H1 (cell line): ENCODE results near the gene KCND3. TPM values are rescaled to one million over a fixed set of nuclear protein-coding genes. Genes with fewer than 3 reads are reported as not detected.

Source experiments
- CTCF ChIA-PET: fragments of 300-600 bp; sonication (Branson Sonifier 250); formaldehyde crosslinking; loops from one replicate; lab custom pipeline; 2021; ENCODE audit not compliant: partially characterized antibody; lab: Charles Lee
- POLR2A ChIA-PET: fragments of 300-600 bp; sonication (Branson Sonifier 250); formaldehyde crosslinking; loops from one replicate; lab custom pipeline; 2021; ENCODE audit warnings: inconsistent platforms; ENCODE audit not compliant: partially characterized antibody; lab: Charles Lee
- DNase-seq, 2 experiments: peaks; one replicate each; pipeline versions ENCODE4 v3.0.0 to v3.0.0-alpha.2; 2010 to 2022; ENCODE audit warnings: low spot score in 2 of 2, low read depth in 1 of 2, mixed read lengths in 1 of 2
- FAIRE-seq: peaks from 2 replicates; lab custom pipeline; 2011; peaks lifted over from hg19 to GRCh38; lab: Jason Lieb, UNC
- H2AFZ ChIP-seq: 2 replicates; pipeline ENCODE4 v1.8.1; 2012; ENCODE audit warnings: low read length, inconsistent platforms
- H2AK5ac ChIP-seq: 2 replicates; pipeline ENCODE4 v1.6.1; 2013; ENCODE audit warnings: low read depth, low read length
- H2BK120ac ChIP-seq: replicated peaks from 2 replicates; pipeline ENCODE3; 2013; ENCODE audit warnings: low read depth, low read length, inconsistent platforms
- H2BK12ac ChIP-seq: 2 replicates; pipeline ENCODE4 v1.6.1; 2013; ENCODE audit warnings: low read depth, low read length
- H2BK15ac ChIP-seq: 2 replicates; pipeline ENCODE4 v1.6.1; 2013; ENCODE audit warnings: low read length
- H2BK20ac ChIP-seq: 2 replicates; pipeline ENCODE4 v1.6.1; 2013; ENCODE audit warnings: low read length
- H2BK5ac ChIP-seq: 2 replicates; pipeline ENCODE4 v1.6.1; 2013; ENCODE audit warnings: low read depth, low read length
- H3K14ac ChIP-seq: 2 replicates; pipeline ENCODE4 v1.6.1; 2013; ENCODE audit warnings: inconsistent platforms; ENCODE audit not compliant: insufficient read length
- H3K18ac ChIP-seq: 2 replicates; pipeline ENCODE4 v1.6.1; 2013; ENCODE audit warnings: low read length; ENCODE audit errors: extremely low read depth
- H3K23ac ChIP-seq: 2 replicates; pipeline ENCODE4 v1.6.1; 2013; ENCODE audit warnings: inconsistent platforms; ENCODE audit not compliant: insufficient read length
- H3K23me2 ChIP-seq: 2 replicates; pipeline ENCODE4 v1.6.1; 2013; ENCODE audit warnings: low read depth, low read length
- H3K27ac ChIP-seq: 2 replicates; pipeline ENCODE4 v1.6.1; 2011; ENCODE audit warnings: low read depth, low read length, inconsistent platforms
- H3K27me3 ChIP-seq, 4 experiments: replicated peaks in 1 of 4; 1 replicate in 1 of 4; 2 replicates in 3 of 4; pipeline versions ENCODE4 v1.6.1 to v1.8.1; 2011 to 2013; ENCODE audit warnings: low read length in 3 of 4, mild to moderate bottlenecking in 3 of 4, inconsistent platforms in 2 of 4, mixed read lengths in 2 of 4, moderate library complexity in 1 of 4; ENCODE audit not compliant: control insufficient read depth in 3 of 4, insufficient read depth in 3 of 4; ENCODE audit errors: extremely low read depth in 1 of 4
- H3K36me3 ChIP-seq, 4 experiments: 2 replicates each; pipeline versions ENCODE4 v1.6.1 to v1.8.1; 2011 to 2013; ENCODE audit warnings: mild to moderate bottlenecking in 4 of 4, low read length in 3 of 4, moderate library complexity in 2 of 4, control low read depth in 1 of 4, inconsistent platforms in 1 of 4; ENCODE audit not compliant: insufficient read depth in 4 of 4, control insufficient read depth in 2 of 4
- H3K4ac ChIP-seq: replicated peaks from 2 replicates; pipeline ENCODE3; 2013; ENCODE audit warnings: low read length, low read depth, mixed read lengths, inconsistent platforms; ENCODE audit not compliant: insufficient read length
- H3K4me1 ChIP-seq, 4 experiments: replicated peaks in 1 of 4; 1 replicate in 1 of 4; 2 replicates in 3 of 4; pipeline versions ENCODE4 v1.6.1 to v1.8.1; 2011 to 2013; ENCODE audit warnings: low read length in 3 of 4, inconsistent platforms in 2 of 4, mixed read lengths in 1 of 4; ENCODE audit not compliant: insufficient read depth in 4 of 4, control insufficient read depth in 3 of 4
- H3K4me2 ChIP-seq, 2 experiments: 2 replicates each; pipeline versions ENCODE4 v1.6.1 to v1.8.1; 2011 to 2013; ENCODE audit warnings: low read depth in 2 of 2, low read length in 2 of 2, control low read depth in 1 of 2, inconsistent platforms in 1 of 2, mild to moderate bottlenecking in 1 of 2; ENCODE audit not compliant: insufficient read depth in 1 of 2
- H3K4me3 ChIP-seq, 4 experiments: fragments of 200-600, 300-600 bp in 1 of 4; sonication (generic), shearing (Covaris generic), sonication (Bioruptor Twin) in 1 of 4; 2 replicates each; pipeline versions ENCODE4 v1.5.1 to v1.8.1; 2011 to 2016; ENCODE audit warnings: low read length in 4 of 4, low read depth in 3 of 4, control low read depth in 2 of 4, inconsistent platforms in 2 of 4, mild to moderate bottlenecking in 2 of 4, mixed read lengths in 1 of 4, moderate library complexity in 1 of 4; ENCODE audit not compliant: insufficient read depth in 2 of 4; ENCODE audit errors: extremely low read depth in 1 of 4
- H3K56ac ChIP-seq: replicated peaks from 2 replicates; pipeline ENCODE3; 2013; ENCODE audit warnings: low read depth, mild to moderate bottlenecking, mixed read lengths, low read length, inconsistent platforms; ENCODE audit not compliant: insufficient read length
- H3K79me1 ChIP-seq: 2 replicates; pipeline ENCODE4 v1.6.1; 2013; ENCODE audit warnings: low read depth, low read length, control low read depth
- H3K79me2 ChIP-seq, 2 experiments: 2 replicates each; pipeline versions ENCODE4 v1.6.1 to v1.8.1; 2012 to 2013; ENCODE audit warnings: low read length in 2 of 2, mild to moderate bottlenecking in 2 of 2, inconsistent platforms in 1 of 2; ENCODE audit not compliant: insufficient read depth in 2 of 2, control insufficient read depth in 1 of 2
- H3K9ac ChIP-seq, 4 experiments: replicated peaks in 1 of 4; 1 replicate in 1 of 4; 2 replicates in 3 of 4; pipeline versions ENCODE4 v1.6.1 to v1.8.1; 2011 to 2013; ENCODE audit warnings: low read depth in 3 of 4, low read length in 3 of 4, control low read depth in 2 of 4, mild to moderate bottlenecking in 2 of 4, moderate library complexity in 2 of 4, inconsistent platforms in 1 of 4; ENCODE audit errors: extremely low read depth in 1 of 4
- H3K9me3 ChIP-seq, 2 experiments: 2 replicates each; pipeline versions ENCODE4 v1.6.1 to v1.8.1; 2012 to 2013; ENCODE audit warnings: mild to moderate bottlenecking in 2 of 2, moderate library complexity in 2 of 2, control low read depth in 1 of 2, inconsistent platforms in 1 of 2, low read depth in 1 of 2, low read length in 1 of 2, mixed read lengths in 1 of 2; ENCODE audit not compliant: insufficient read depth in 2 of 2
- H4K20me1 ChIP-seq, 2 experiments: replicated peaks in 1 of 2; 2 replicates each; pipeline versions ENCODE3 to v1.8.1; 2011 to 2013; ENCODE audit warnings: inconsistent platforms in 2 of 2, low read length in 2 of 2, mild to moderate bottlenecking in 1 of 2; ENCODE audit not compliant: insufficient read depth in 2 of 2, control insufficient read depth in 1 of 2
- H4K5ac ChIP-seq: 2 replicates; pipeline ENCODE4 v1.6.1; 2013; ENCODE audit warnings: low read length, low read depth, mixed read lengths, inconsistent platforms; ENCODE audit not compliant: insufficient read length
- H4K8ac ChIP-seq: 2 replicates; pipeline ENCODE4 v1.8.0; 2013; ENCODE audit warnings: mild to moderate bottlenecking, moderate library complexity, low read length, inconsistent platforms; ENCODE audit not compliant: insufficient read depth; ENCODE audit errors: extremely low read depth
- H4K91ac ChIP-seq: replicated peaks from 2 replicates; pipeline ENCODE3; 2013; ENCODE audit warnings: low read length, mixed read lengths, inconsistent platforms; ENCODE audit not compliant: insufficient read length
- CBX5 ChIP-seq: fragments of 300-800, 300-1000 bp; sonication (generic); IDR thresholded peaks from 2 replicates; pipeline ENCODE4 v1.7.1; 2016; ENCODE audit warnings: antibody characterized with exemption, low read length, low read depth
- CEBPB ChIP-seq: IDR thresholded peaks from 2 replicates; pipeline ENCODE4 v1.6.1; 2012; ENCODE audit warnings: low read depth, low read length
- JUND ChIP-seq: IDR thresholded peaks from 2 replicates; pipeline ENCODE4 v1.6.1; 2011; ENCODE audit warnings: mild to moderate bottlenecking, improper control_type of control experiment, low read length
- KDM5A ChIP-seq: fragments of 200-600 bp; IDR thresholded peaks from 2 replicates; pipeline ENCODE4 v1.7.1; 2012; ENCODE audit warnings: mild to moderate bottlenecking, low read length, inconsistent platforms, mixed read lengths
- NRF1 ChIP-seq: IDR thresholded peaks from 2 replicates; pipeline ENCODE4 v1.6.1; 2011; ENCODE audit warnings: mild to moderate bottlenecking, low read depth, low read length, improper control_type of control experiment
- POLR2A ChIP-seq, 2 experiments: IDR thresholded peaks; 1 replicate in 1 of 2; 2 replicates in 1 of 2; pipeline ENCODE4 v1.6.1; 2011; ENCODE audit warnings: low read depth in 2 of 2, low read length in 2 of 2, mild to moderate bottlenecking in 2 of 2; ENCODE audit errors: control extremely low read depth in 1 of 2
- RFX5 ChIP-seq: IDR thresholded peaks from 2 replicates; pipeline ENCODE4 v1.6.1; 2011; ENCODE audit warnings: low read depth, low read length, improper control_type of control experiment, borderline replicate concordance
- SIX5 ChIP-seq: IDR thresholded peaks from 2 replicates; pipeline ENCODE4 v1.6.1; 2011; ENCODE audit warnings: mild to moderate bottlenecking, low read depth, low read length
- SP1 ChIP-seq: IDR thresholded peaks from 2 replicates; pipeline ENCODE4 v1.6.1; 2011; ENCODE audit warnings: low read depth, low read length
- SP4 ChIP-seq: IDR thresholded peaks from 2 replicates; pipeline ENCODE4 v1.6.1; 2012; ENCODE audit warnings: low read length, inconsistent platforms
- SRF ChIP-seq: IDR thresholded peaks from 2 replicates; pipeline ENCODE4 v1.6.1; 2011; ENCODE audit warnings: mild to moderate bottlenecking, low read depth, low read length, moderate library complexity
- YY1 ChIP-seq: IDR thresholded peaks from 2 replicates; pipeline ENCODE4 v1.6.1; 2011; ENCODE audit warnings: low read depth, mild to moderate bottlenecking, low read length
- WGBS, 2 experiments: shearing (Covaris generic) in 1 of 2; methylation state at CpG; one replicate each; pipeline versions ENCODE4 v1.1.6 to v1.1.7; 2013 to 2015; ENCODE audit warnings: low lambda C conversion rate in 2 of 2, mixed read lengths in 2 of 2, inconsistent platforms in 1 of 2, low coverage in 1 of 2, missing lambda C conversion rate in 1 of 2; ENCODE audit not compliant: insufficient replicate concordance in 2 of 2, insufficient coverage in 1 of 2, insufficient read length in 1 of 2; ENCODE audit errors: extremely low coverage in 1 of 2, missing lambda C conversion rate in 1 of 2; 5-methylcytosine and 5-hydroxymethylcytosine counted together
- polyA plus RNA-seq, 7 experiments: library from polyadenylated mRNA; depleted of rRNA in 3 of 7; stranded (reverse) in 5 of 7; unstranded in 2 of 7; fragments of >200 nt in 5 of 7; fragments of 200-250 nt in 2 of 7; gene quantifications; 1 replicate in 5 of 7; 2 replicates in 1 of 7; 4 replicates in 1 of 7; pipeline versions ENCODE4 v1.2.1 to v1.2.3, GENCODE V29; 2011 to 2013; ENCODE audit warnings: missing spikeins in 2 of 7, mixed read lengths in 2 of 7
- total RNA-seq: library from RNA; stranded (reverse); fragmentation: NEBNext Ultra II Directional; extraction: Animal tissue kit (Norgen Biotek cat#: 25700); gene quantifications from 2 replicates; pipeline ENCODE4 v1.2.1, GENCODE V29; 2021
- TF ChIP-seq, protein P1 (sequence below), 3 experiments: IDR thresholded peaks; 1 replicate in 2 of 3; 2 replicates in 1 of 3; pipeline versions ENCODE4 v1.5.1 to v1.6.1; 2011; ENCODE audit warnings: low read length in 3 of 3, mild to moderate bottlenecking in 3 of 3, inconsistent platforms in 2 of 3, low read depth in 1 of 3, moderate library complexity in 1 of 3; ENCODE audit not compliant: insufficient read depth in 1 of 3; ENCODE audit errors: control extremely low read depth in 1 of 3

The KCND3 gene
- total and polyA plus RNA-seq, 2 of the 8 experiments (the other 6 are each of a cell fraction or from before 2014, with no cell fraction given), result 0.14 to 0.48 TPM

DNA sequence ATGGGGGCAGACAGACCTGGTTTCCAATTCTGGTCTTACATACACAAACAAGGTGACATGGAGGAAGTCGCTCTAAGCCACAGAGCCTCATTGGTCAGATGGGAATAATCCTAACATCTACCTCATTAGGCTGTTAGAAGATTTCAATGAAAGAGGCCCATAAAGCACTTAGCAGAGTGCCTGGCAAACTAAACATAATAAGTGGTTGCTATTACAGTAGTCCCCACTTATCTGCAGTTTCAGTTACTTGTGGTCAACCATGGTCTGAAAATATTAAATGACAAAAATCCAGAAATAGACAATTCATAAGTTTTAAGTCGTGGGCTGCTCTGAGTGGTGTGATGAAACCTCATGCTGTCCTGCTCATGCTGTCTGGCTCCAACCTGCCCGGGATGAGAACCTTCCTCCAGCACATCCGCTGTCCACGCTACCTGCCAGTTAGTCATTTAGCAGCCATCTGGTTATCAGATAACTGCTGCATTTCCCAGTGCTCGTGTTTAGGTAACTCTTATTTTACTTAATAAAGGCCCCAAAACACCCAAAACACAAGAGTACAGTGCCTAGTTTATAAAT, 121.5 kb downstream of the KCND3 start:
- Histone ChIP-seq H4K20me1 (no peaks in the 10 kb centered on the region), H3K23me2 (no peaks in the 10 kb centered on the region; the same call in 1 of the 2 replicates), H2AK5ac (no peak overlapping the region), H3K4ac (no peak overlapping the region), H3K27ac (no peak overlapping the region), H2BK120ac (no peak overlapping the region), H2BK5ac (no peak overlapping the region), H4K5ac (no peak overlapping the region), H3K4me3 (no peak overlapping the region), H4K91ac (no peak overlapping the region), H3K9me3 (no peaks in the 10 kb centered on the region), H3K56ac (no peak overlapping the region), H2BK20ac (no peak overlapping the region), H3K14ac (no peak overlapping the region), H3K79me2 (no peaks in the 10 kb centered on the region), H3K23ac (no peak overlapping the region), H3K79me1 (no peaks in the 10 kb centered on the region), H3K4me1 (no peaks in the 10 kb centered on the region), H4K8ac (no peak overlapping the region), H3K4me2 (no peak overlapping the region), H3K36me3 (no peaks in the 10 kb centered on the region), H3K27me3 (no peaks in the 10 kb centered on the region), H3K9ac (no peak overlapping the region), H2AFZ (no peak overlapping the region), H3K18ac (no peak overlapping the region), H2BK12ac (no peak overlapping the region), H2BK15ac (no peak overlapping the region)
- FAIRE-seq (no peak), DNase-seq (no peak)
- 88% methylated on average over 6 of the region's 6 CpGs; no CpG with 5 or more reads in 1 of the 2 experiments for WGBS, 2 experiments
- ChIA-PET POLR2A (no interaction called here), CTCF (interaction anchor here (1.0 kb wide), 1 partner anchor 182 kb away, joined by 3 read pairs; no protein-coding TSS in a partner anchor)
- TF ChIP-seq NRF1 (no peak), JUND (no peak), SRF (no peak), SP4 (no peak), SIX5 (no peak), SP1 (no peak), CBX5 (no peak), CEBPB (no peak), RFX5 (no peak), POLR2A (IDR thresholded peaks at IDR 0.05; ENCODE audit: control extremely low read depth in 1 of 2, low read depth in 2 of 2, low read length in 2 of 2) (no peak), YY1 (no peak), KDM5A (no peak)
- TF ChIP-seq, protein P1, sequence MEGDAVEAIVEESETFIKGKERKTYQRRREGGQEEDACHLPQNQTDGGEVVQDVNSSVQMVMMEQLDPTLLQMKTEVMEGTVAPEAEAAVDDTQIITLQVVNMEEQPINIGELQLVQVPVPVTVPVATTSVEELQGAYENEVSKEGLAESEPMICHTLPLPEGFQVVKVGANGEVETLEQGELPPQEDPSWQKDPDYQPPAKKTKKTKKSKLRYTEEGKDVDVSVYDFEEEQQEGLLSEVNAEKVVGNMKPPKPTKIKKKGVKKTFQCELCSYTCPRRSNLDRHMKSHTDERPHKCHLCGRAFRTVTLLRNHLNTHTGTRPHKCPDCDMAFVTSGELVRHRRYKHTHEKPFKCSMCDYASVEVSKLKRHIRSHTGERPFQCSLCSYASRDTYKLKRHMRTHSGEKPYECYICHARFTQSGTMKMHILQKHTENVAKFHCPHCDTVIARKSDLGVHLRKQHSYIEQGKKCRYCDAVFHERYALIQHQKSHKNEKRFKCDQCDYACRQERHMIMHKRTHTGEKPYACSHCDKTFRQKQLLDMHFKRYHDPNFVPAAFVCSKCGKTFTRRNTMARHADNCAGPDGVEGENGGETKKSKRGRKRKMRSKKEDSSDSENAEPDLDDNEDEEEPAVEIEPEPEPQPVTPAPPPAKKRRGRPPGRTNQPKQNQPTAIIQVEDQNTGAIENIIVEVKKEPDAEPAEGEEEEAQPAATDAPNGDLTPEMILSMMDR (IDR thresholded peaks at IDR 0.05; ENCODE audit: control extremely low read depth in 1 of 3, insufficient read depth in 1 of 3, low read depth in 1 of 3, low read length in 3 of 3), result no peak
